Activated CD4-positive, alpha-beta T cell treated with anti-CD3 and anti-CD28 coated beads, Interleukin-2, amount 10 ng/mL, durations not matched to agents 7 days and 5 days (primary cell): ENCODE data around the gene NTSR1. TPM values are rescaled to one million over a fixed set of nuclear protein-coding genes. Genes with fewer than 3 reads are reported as not detected.

Experiments used
- CTCF ChIA-PET: fragments of 350-600 bp; sonication (Branson Sonifier 250); formaldehyde crosslinking; loops from one replicate; lab custom pipeline; 2021; ENCODE audit warnings: antibody characterized with exemption; lab: Charles Lee
- POLR2A ChIA-PET: fragments of 350-600 bp; sonication (Branson Sonifier 250); formaldehyde crosslinking; loops from one replicate; lab custom pipeline; 2021; ENCODE audit warnings: antibody characterized with exemption; lab: Charles Lee
- DNase-seq: peaks from one replicate; pipeline ENCODE4 v3.0.0-alpha.2; 2020
- H3K27ac Mint-ChIP-seq: one replicate; pipeline ENCODE4 v1.8.0; 2021; ENCODE audit warnings: mild to moderate bottlenecking, moderate library complexity, mixed read lengths
- H3K27me3 Mint-ChIP-seq: one replicate; pipeline ENCODE4 v1.8.0; 2021; ENCODE audit warnings: mixed read lengths
- H3K36me3 Mint-ChIP-seq: one replicate; pipeline ENCODE4 v1.8.0; 2021; ENCODE audit warnings: low read depth, mixed read lengths
- H3K4me1 Mint-ChIP-seq: one replicate; pipeline ENCODE4 v1.8.0; 2021; ENCODE audit warnings: mixed read lengths
- H3K4me3 Mint-ChIP-seq: one replicate; pipeline ENCODE4 v1.8.0; 2021; ENCODE audit warnings: mild to moderate bottlenecking, moderate library complexity, mixed read lengths
- H3K9me3 Mint-ChIP-seq: one replicate; pipeline ENCODE4 v1.8.0; 2021; ENCODE audit warnings: mixed read lengths
- total RNA-seq, 2 experiments: library from RNA; stranded (reverse); gene quantifications; one replicate each; pipeline ENCODE4 v1.2.3, GENCODE V29; 2021

NTSR1 gene
- 1 to 10 TPM in 1 of 2 experiments, under 1 TPM in 1; 0.94 to 1.5 TPM for total RNA-seq

- Mint-ChIP-seq H3K9me3 (no peaks in the 10 kb centered on the region), H3K27ac (no peak within 1 kb of the TSS), H3K4me3 (peak within 1 kb of the TSS; percentile 57), H3K27me3 (peaks cover 38% of the 10 kb centered on the region), H3K36me3 (no peaks in the 10 kb centered on the region), H3K4me1 (peaks cover 14% of the 10 kb centered on the region)
- DNase-seq: no peak
- ChIA-PET CTCF (interaction anchor here (1.2 to 1.7 kb wide), 2 partner anchors 14 to 18 kb away, joined by 4 read pairs; no protein-coding TSS in a partner anchor), POLR2A (no interaction called here)
These were observed at the start of gene NTSR1 for GRCh38 chr20:62708591-62709536. Gene NTSR1 (plus strand): TSS chr20:62708836. CDS start chr20:62709208, 372 bp downstream.

GRCh38 chr20:62659488-62660239, 49.0 kb upstream of the NTSR1 start:
- Mint-ChIP-seq H3K9me3 (no peaks in the 10 kb centered on the region), H3K36me3 (peaks cover 14% of the 10 kb centered on the region), H3K27me3 (no peaks in the 10 kb centered on the region), H3K4me3 (no peak overlapping the region), H3K27ac (no peak overlapping the region), H3K4me1 (peaks cover 6% of the 10 kb centered on the region)
- ChIA-PET CTCF (no interaction called here), POLR2A (no interaction called here)
- DNase-seq: no peak

- no peak overlapping the region for H3K4me3 Mint-ChIP-seq
- CTCF ChIA-PET: no interaction called here
- peaks cover 4% of the 10 kb centered on the region for H3K4me1 Mint-ChIP-seq
- no peaks in the 10 kb centered on the region for H3K27me3 Mint-ChIP-seq
- H3K9me3 Mint-ChIP-seq: no peaks in the 10 kb centered on the region
- POLR2A ChIA-PET: no interaction called here
- DNase-seq: no peak
- peaks cover 14% of the 10 kb centered on the region for H3K36me3 Mint-ChIP-seq
- H3K27ac Mint-ChIP-seq: no peak overlapping the region
These were observed 48.4 kb upstream of the NTSR1 start for GRCh38 chr20:62660240-62660615.

- H3K4me3 Mint-ChIP-seq: no peak overlapping the region
- POLR2A ChIA-PET: no interaction called here
- no peaks in the 10 kb centered on the region for H3K9me3 Mint-ChIP-seq
- no peak for DNase-seq
- peaks cover 4% of the 10 kb centered on the region for H3K4me1 Mint-ChIP-seq
- CTCF ChIA-PET: no interaction called here
- H3K27me3 Mint-ChIP-seq: no peaks in the 10 kb centered on the region
- no peak overlapping the region for H3K27ac Mint-ChIP-seq
- peaks cover 14% of the 10 kb centered on the region for H3K36me3 Mint-ChIP-seq
These were observed 47.9 kb upstream of the NTSR1 start for GRCh38 chr20:62660768-62661167.

GRCh38 chr20:62661647-62662046, 47.0 kb upstream of the NTSR1 start:
- DNase-seq: no peak

GRCh38 chr20:62662422-62662821, 46.2 kb upstream of the NTSR1 start:
- no peak overlapping the region for H3K27ac Mint-ChIP-seq
- no peak overlapping the region for H3K4me3 Mint-ChIP-seq
- ChIA-PET CTCF (no interaction called here), POLR2A (no interaction called here)
- H3K27me3 Mint-ChIP-seq: no peaks in the 10 kb centered on the region
- no peaks in the 10 kb centered on the region for H3K9me3 Mint-ChIP-seq
- H3K36me3 Mint-ChIP-seq: peaks cover 18% of the 10 kb centered on the region
- DNase-seq: no peak
- H3K4me1 Mint-ChIP-seq: peaks cover 4% of the 10 kb centered on the region

More at GRCh38 chr20:62661647-62662046, 47.0 kb upstream of the NTSR1 start:
- Mint-ChIP-seq H3K4me1 (peaks cover 4% of the 10 kb centered on the region), H3K27me3 (no peaks in the 10 kb centered on the region), H3K4me3 (no peak overlapping the region), H3K27ac (peak overlapping the region; percentile 31), H3K9me3 (no peaks in the 10 kb centered on the region), H3K36me3 (peaks cover 15% of the 10 kb centered on the region)
- ChIA-PET CTCF (no interaction called here), POLR2A (no interaction called here)

- Mint-ChIP-seq H3K27ac (no peak overlapping the region), H3K4me1 (peaks cover 4% of the 10 kb centered on the region), H3K27me3 (no peaks in the 10 kb centered on the region), H3K36me3 (peaks cover 23% of the 10 kb centered on the region), H3K9me3 (no peaks in the 10 kb centered on the region), H3K4me3 (no peak overlapping the region)
- CTCF ChIA-PET: interaction anchor here (1.3 to 2.5 kb wide), 3 partner anchors 10 to 47 kb away, joined by 3 to 9 read pairs (median 4); no protein-coding TSS in a partner anchor
- no peak for DNase-seq
- POLR2A ChIA-PET: no interaction called here
These were observed 45.3 kb upstream of the NTSR1 start for GRCh38 chr20:62663145-62664018.

GRCh38 chr20:62664019-62664971, 44.3 kb upstream of the NTSR1 start:
- Mint-ChIP-seq H3K36me3 (peaks cover 24% of the 10 kb centered on the region), H3K27ac (no peak overlapping the region), H3K9me3 (no peaks in the 10 kb centered on the region), H3K4me3 (no peak overlapping the region), H3K27me3 (no peaks in the 10 kb centered on the region), H3K4me1 (peaks cover 2% of the 10 kb centered on the region)
- POLR2A ChIA-PET: no interaction called here
- CTCF ChIA-PET: interaction anchor here (1.3 to 2.5 kb wide), 3 partner anchors 10 to 48 kb away, joined by 3 to 9 read pairs (median 4); no protein-coding TSS in a partner anchor
- no peak for DNase-seq

- H3K9me3 Mint-ChIP-seq: no peaks in the 10 kb centered on the region
- DNase-seq: no peak
- no peak overlapping the region for H3K27ac Mint-ChIP-seq
- peaks cover 30% of the 10 kb centered on the region for H3K36me3 Mint-ChIP-seq
- H3K4me1 Mint-ChIP-seq: peaks cover 6% of the 10 kb centered on the region
- no peaks in the 10 kb centered on the region for H3K27me3 Mint-ChIP-seq
- ChIA-PET CTCF (interaction anchor here (2.5 kb wide), 1 partner anchor 9 kb away, joined by 9 read pairs; no protein-coding TSS in a partner anchor), POLR2A (no interaction called here)
- no peak overlapping the region for H3K4me3 Mint-ChIP-seq
These were observed 43.4 kb upstream of the NTSR1 start for GRCh38 chr20:62665153-62665754.

- no peak overlapping the region for H3K27ac Mint-ChIP-seq
- peaks cover 31% of the 10 kb centered on the region for H3K36me3 Mint-ChIP-seq
- DNase-seq: no peak
- H3K9me3 Mint-ChIP-seq: no peaks in the 10 kb centered on the region
- POLR2A ChIA-PET: no interaction called here
- CTCF ChIA-PET: no interaction called here
- peaks cover 6% of the 10 kb centered on the region for H3K4me1 Mint-ChIP-seq
- no peaks in the 10 kb centered on the region for H3K27me3 Mint-ChIP-seq
- H3K4me3 Mint-ChIP-seq: no peak overlapping the region
These were observed 42.6 kb upstream of the NTSR1 start for GRCh38 chr20:62665826-62666735.
